SH-SY5Y (cell line): ENCODE measurements around the gene MMP24OS.

Experiments used
- GATA2 ChIP-seq: IDR thresholded peaks from 2 replicates; pipeline ENCODE4 v1.6.1; 2011; ENCODE audit warnings: mild to moderate bottlenecking, low read depth, low read length
- GATA3 ChIP-seq: IDR thresholded peaks from 2 replicates; pipeline ENCODE4 v1.6.1; 2011; ENCODE audit warnings: low read depth, mild to moderate bottlenecking, low read length, moderate library complexity

The MMP24OS gene

DNA sequence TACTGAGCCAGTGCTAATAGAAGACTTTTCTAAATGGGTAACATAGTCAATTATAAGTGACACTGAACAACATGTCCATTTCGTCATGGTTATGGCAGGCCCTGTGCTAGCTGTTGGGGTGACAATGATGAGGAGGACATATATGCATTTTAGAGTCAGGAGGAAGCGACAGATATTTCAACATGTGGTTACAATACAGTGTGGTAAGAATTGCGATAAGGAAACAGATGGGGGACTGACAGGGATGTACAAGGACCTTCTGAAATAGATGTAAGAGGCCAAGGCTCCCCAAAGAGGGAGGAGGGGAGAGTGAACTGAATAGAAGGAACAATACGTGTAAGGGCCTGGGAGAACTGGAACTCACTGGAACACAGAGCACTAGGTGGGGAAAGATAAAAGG is 39.8 kb downstream of the MMP24OS start:
- TF ChIP-seq GATA3, result no peak
- TF ChIP-seq GATA2, result no peak

DNA sequence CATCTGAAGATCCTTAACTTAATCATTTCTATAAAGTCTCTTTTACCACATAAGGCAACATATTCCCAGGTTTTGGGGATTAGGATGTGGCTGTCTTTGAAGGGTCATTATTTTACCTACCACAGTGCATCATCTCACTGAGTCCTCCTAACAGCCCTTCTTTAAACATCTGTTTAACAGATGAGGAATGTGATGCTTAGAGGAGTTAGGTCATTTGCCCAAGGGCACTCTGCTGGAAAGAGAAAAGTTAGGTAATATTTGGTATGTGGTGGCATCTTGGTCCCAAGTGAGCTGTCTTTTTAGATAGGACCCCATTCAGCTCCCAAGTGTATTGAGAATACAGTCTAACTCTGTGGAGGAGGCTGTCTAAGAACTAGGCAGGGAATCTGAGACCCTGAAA is 40.4 kb downstream of the MMP24OS start:
- TF ChIP-seq GATA2 (no peak), GATA3 (no peak)

DNA sequence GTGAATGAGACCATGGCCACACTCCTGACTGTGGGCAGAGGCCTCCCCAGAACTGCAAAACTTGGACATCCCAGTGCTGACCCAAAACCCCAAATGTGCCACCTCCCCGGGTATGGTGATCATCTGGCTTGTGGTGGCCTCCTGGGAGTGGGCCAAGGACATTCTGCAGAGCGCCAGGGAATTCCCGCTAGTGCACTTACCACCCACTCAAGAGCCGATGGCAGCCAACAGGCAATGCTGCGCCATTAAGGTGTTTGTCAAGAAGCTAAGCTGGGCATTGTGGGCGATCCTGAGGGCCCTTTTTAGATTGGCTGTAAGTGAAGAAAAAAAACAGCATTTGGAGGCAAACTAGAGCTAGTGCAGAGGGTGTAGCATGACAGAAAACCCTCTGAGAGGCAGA is 42.0 kb downstream of the MMP24OS start:
- TF ChIP-seq GATA3 (no peak), GATA2 (no peak)

DNA sequence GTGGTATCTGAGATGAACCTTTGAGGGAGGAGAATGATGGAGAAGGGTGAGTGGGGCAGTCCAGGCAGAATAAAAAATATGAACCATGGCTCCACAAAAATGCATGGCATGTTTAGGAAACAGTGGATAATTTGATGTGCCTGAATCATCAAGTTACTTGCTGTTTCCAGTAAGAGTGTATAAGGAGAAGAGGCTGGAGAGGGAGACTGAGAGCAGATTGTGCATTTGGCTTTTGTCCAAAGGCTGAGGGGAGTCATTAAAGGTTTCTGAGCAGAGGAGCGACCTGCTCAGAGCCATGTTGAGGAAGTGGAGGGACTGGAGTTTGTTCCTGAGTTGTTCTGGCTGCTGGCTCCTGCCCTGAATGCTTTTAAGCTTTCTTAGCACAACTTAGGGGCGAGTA is 45.3 kb downstream of the MMP24OS start:
- TF ChIP-seq GATA3 (no peak), GATA2 (no peak)

DNA sequence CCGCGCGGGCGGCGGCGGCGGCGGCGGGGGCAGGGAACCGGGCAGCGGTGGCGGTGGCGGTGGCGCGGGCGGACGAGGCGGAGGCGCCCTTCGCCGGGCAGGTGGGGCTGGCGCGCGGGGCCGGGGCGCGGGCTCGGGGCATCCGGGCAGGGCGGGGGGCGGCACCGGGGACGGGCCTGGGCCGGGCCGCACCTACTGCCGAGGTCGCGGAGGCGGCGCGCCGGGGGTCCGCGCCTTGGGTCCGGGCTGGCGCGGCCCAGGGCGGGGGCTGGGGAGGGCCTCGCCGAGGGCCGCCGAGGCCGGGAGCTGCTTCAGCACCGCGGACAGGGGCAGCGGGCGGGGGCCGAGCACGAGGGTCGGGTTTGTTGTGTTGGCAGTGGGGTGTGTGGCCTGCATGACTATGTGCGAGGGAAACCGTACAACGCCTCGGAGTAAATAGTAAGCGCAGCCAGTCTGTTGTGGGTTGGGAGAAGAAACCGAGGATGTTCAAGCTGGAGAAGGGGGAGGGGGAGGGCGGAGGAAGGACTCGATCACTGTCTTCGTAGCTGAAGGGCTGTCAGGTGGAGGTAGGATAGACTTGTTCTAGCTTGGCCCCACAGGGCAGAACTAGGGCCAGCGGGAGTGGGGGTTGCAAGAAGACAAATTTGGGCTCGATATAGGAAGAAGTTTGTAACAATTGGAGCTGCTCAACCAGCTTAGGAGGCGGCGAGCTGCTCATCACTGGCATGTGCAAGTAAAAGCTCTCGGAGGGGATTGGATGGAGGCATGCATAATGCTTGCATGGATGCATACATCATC is 50.8 kb downstream of the MMP24OS start:
- TF ChIP-seq GATA2 (no peak), GATA3 (no peak)
